Measurements from ENCODE around the gene CBR1. TPM values are rescaled to one million over a fixed set of nuclear protein-coding genes. Genes with fewer than 3 reads are reported as not detected.

The CBR1 gene
- total RNA-seq, 1 donor from 2014 or later = 17.5 TPM

DNA sequence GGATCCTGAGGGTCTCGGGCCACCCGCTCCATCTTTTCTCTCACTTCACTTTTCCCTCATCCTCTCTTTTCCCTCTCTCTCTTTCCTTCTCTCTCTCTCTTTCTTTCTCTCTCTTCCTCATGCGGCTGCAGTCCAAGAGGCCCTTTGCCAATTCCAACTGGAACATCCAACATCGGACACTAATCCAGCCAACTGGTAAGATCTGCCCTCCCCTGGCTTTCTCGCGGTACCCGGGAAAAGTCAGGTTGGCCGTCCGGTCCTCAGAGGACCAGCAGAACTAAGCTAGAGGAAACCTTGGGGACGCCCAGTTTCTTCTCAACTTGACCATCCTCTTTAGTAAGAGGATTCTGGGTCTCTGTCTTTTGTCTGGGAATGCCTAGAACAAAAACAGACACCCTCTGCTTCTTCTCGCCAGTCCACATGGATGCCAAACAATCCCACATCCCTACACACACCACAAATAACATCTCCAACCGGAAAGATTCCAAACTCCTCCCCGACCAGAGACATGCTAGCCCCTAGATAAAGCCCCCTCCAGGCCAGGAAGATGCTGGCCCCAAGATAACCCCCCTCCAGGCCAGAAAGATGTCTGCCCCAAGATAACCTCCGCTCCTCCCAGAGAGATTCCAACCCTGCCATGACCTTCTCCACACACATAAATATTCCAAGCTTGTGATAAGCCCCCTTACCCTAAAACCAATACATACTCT lies 6.3 kb upstream of the CBR1 start:
- POLR2A ChIA-PET = interaction anchor here (0.7 kb wide), 1 partner anchor 13 kb away, joined by 4 read pairs; no protein-coding TSS in a partner anchor

DNA sequence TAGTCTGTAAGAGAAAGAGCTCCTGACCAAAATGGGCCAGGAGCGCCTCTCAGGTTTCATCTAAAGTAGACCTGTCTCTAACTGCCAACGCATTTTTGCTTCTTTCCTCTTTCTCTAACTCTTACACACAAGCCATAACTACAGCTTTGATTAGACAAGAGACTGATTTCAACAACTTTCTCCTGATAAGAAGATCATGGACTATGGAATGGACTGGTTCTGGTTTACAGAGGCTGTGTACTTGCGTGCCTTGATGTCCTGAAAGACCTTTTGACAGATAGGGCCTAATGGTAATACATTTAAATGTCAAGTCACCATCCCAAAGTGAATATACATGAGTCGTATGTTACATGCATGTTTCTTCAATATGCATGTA lies 5.8 kb upstream of the CBR1 start:
- Mint-ChIP-seq H3K27me3 (no peaks in the 10 kb centered on the region), H3K4me3 (no peak overlapping the region), H3K27ac (no peak overlapping the region), H3K36me3 (ENCODE audit: low read depth) (peaks cover 7% of the 10 kb centered on the region), H3K9me3 (peaks cover 5% of the 10 kb centered on the region), H3K4me1 (peaks cover 12% of the 10 kb centered on the region)
- DNase-seq (no peak), ATAC-seq (ENCODE audit: low read depth) (no peak)
- TF ChIP-seq, protein P1, sequence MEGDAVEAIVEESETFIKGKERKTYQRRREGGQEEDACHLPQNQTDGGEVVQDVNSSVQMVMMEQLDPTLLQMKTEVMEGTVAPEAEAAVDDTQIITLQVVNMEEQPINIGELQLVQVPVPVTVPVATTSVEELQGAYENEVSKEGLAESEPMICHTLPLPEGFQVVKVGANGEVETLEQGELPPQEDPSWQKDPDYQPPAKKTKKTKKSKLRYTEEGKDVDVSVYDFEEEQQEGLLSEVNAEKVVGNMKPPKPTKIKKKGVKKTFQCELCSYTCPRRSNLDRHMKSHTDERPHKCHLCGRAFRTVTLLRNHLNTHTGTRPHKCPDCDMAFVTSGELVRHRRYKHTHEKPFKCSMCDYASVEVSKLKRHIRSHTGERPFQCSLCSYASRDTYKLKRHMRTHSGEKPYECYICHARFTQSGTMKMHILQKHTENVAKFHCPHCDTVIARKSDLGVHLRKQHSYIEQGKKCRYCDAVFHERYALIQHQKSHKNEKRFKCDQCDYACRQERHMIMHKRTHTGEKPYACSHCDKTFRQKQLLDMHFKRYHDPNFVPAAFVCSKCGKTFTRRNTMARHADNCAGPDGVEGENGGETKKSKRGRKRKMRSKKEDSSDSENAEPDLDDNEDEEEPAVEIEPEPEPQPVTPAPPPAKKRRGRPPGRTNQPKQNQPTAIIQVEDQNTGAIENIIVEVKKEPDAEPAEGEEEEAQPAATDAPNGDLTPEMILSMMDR (IDR thresholded peaks at IDR 0.05) = no peak
- ChIA-PET CTCF (no interaction called here), POLR2A (interaction anchor here (0.7 kb wide), 1 partner anchor 12 kb away, joined by 4 read pairs; no protein-coding TSS in a partner anchor)
- intact Hi-C loops (cut with micrococcal nuclease) = loop anchor here (10.0 kb wide), 3 partner anchors 1019 to 1989 kb away; partner anchors contain the start of genes MRPS6, RUNX1 and SLC5A3

More for the DNA sequence above, 6.3 kb upstream of the CBR1 start:
- Mint-ChIP-seq H3K36me3 (ENCODE audit: low read depth) (peaks cover 9% of the 10 kb centered on the region), H3K4me1 (peaks cover 10% of the 10 kb centered on the region), H3K27me3 (no peaks in the 10 kb centered on the region), H3K4me3 (no peak overlapping the region), H3K27ac (no peak overlapping the region), H3K9me3 (peaks cover 2% of the 10 kb centered on the region)
- no peak for DNase-seq
- ATAC-seq (ENCODE audit: low read depth) = no peak
- CTCF ChIA-PET = no interaction called here
- intact Hi-C loops (cut with micrococcal nuclease) = loop anchor here (10.0 kb wide), 3 partner anchors 1019 to 1989 kb away; partner anchors contain the start of genes MRPS6, RUNX1 and SLC5A3
- TF ChIP-seq, protein P1 (IDR thresholded peaks at IDR 0.05) = no peak

DNA sequence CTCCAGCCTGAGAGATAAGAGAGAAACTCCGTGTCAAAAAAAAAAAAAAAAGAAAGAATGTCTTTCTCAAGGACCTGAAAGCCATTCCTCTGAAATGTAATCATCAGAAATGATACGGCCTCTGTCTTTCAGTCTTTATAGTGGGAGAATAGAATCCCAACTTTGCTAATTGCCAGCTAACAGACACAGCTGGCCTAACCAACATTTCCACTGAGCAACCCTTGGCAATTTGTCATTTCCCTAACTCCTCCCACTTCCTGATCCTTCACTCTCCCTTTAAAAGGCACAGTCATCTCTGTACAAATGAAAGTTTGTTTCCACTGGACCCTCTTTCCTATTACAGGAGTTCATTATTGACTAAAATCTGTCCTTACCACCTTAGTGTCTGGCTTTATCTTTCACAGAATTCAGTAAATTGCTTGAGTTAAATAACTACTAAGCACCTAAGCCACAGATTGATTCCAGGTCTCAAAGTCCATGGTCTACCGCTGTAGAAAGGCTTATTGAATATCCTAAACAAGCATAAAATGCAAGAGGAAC lies 4.3 kb upstream of the CBR1 start:
- Mint-ChIP-seq H3K36me3 (ENCODE audit: low read depth) (peaks cover 8% of the 10 kb centered on the region), H3K4me1 (peaks cover 18% of the 10 kb centered on the region), H3K27ac (no peak overlapping the region), H3K9me3 (peaks cover 5% of the 10 kb centered on the region), H3K4me3 (no peak overlapping the region), H3K27me3 (no peaks in the 10 kb centered on the region)
- ATAC-seq (ENCODE audit: low read depth) = no peak
- TF ChIP-seq, protein P1 (IDR thresholded peaks at IDR 0.05) = no peak
- intact Hi-C loops (cut with micrococcal nuclease) = loop anchor here (5.0 to 10.0 kb wide), 4 partner anchors 1021 to 1991 kb away; partner anchors contain the start of genes MRPS6, RUNX1, SLC5A3 and VPS26C
- DNase-seq = no peak
- POLR2A ChIA-PET = interaction anchor here (0.7 kb wide), 1 partner anchor 12 kb away, joined by 4 read pairs; no protein-coding TSS in a partner anchor
- CTCF ChIA-PET = no interaction called here

- no peak overlapping the region for H3K4me3 Mint-ChIP-seq
These were observed 951 bp upstream of the CBR1 start for GRCh38 chr21:36068748-36069398.

More at GRCh38 chr21:36068748-36069398, 951 bp upstream of the CBR1 start:
- Mint-ChIP-seq H3K9me3 (peaks cover 5% of the 10 kb centered on the region), H3K27ac (peak overlapping the region; percentile 12), H3K27me3 (no peaks in the 10 kb centered on the region), H3K36me3 (ENCODE audit: low read depth) (peaks cover 32% of the 10 kb centered on the region), H3K4me1 (peaks cover 31% of the 10 kb centered on the region)
- ATAC-seq (ENCODE audit: low read depth) = no peak
- ChIA-PET POLR2A (interaction anchor here (0.5 to 3.2 kb wide), 12 partner anchors 9 to 1159 kb away, joined by 3 to 60 read pairs (median 4); partner anchors contain the start of gene SETD4), CTCF (interaction anchor here (1.4 kb wide), 1 partner anchor 9 kb away, joined by 9 read pairs; the partner anchor contains the start of gene SETD4)
- intact Hi-C loops (cut with micrococcal nuclease) = loop anchor here (1.0 to 10.0 kb wide), 7 partner anchors 8 to 1994 kb away; partner anchors contain the start of genes CBR3, MRPS6, RUNX1 and SETD4
- no peak for DNase-seq
- TF ChIP-seq, protein P1 (IDR thresholded peaks at IDR 0.05) = no peak

Measured in activated B cell treated with CpG ODN at 0.5 μM for 24 hours (primary cell).